HG02588 (cell line): ENCODE results near the gene CEACAM6.
"Not testable (repeated sequence)": the region's sequence is repeated elsewhere in the genome, so short reads cannot be mapped to it uniquely, and the experiment has no call there.

ENCODE experiments used
- ATAC-seq: cut with Tn5 transposase; IDR thresholded peaks from one replicate; pipeline ENCODE4 v1.9.1; 2021; ENCODE audit warnings: mild to moderate bottlenecking, moderate library complexity; ENCODE audit not compliant: unreplicated experiment

The CEACAM6 gene

GRCh38 chr19:41755328-41755913 lies at the start of gene CEACAM6:
TSS of gene CEACAM6 (plus strand) at chr19:41755530. CDS start at chr19:41755639, 109 bp downstream.
- ATAC-seq, result no peak

GRCh38 chr19:41706741-41707501 lies 48.4 kb upstream of the CEACAM6 start:
- no peak for ATAC-seq

GRCh38 chr19:41707502-41707812 lies 47.9 kb upstream of the CEACAM6 start:
- no peak for ATAC-seq

GRCh38 chr19:41707871-41708371 lies 47.4 kb upstream of the CEACAM6 start:
- no peak for ATAC-seq

- no peak for ATAC-seq
Observed at GRCh38 chr19:41708481-41708880, 46.8 kb upstream of the CEACAM6 start, which contains the start of gene CEACAM5. TSS of gene CEACAM5 (plus strand) at chr19:41708626. CDS start at chr19:41708732, 106 bp downstream.

GRCh38 chr19:41709516-41709915 lies 45.8 kb upstream of the CEACAM6 start:
- ATAC-seq, result not testable (repeated sequence)

- ATAC-seq, result no peak
Observed at GRCh38 chr19:41709951-41710645, 45.2 kb upstream of the CEACAM6 start.

GRCh38 chr19:41711376-41712261 lies 43.7 kb upstream of the CEACAM6 start:
- ATAC-seq, result no peak

- ATAC-seq, result no peak
Observed at GRCh38 chr19:41714598-41714997, 40.7 kb upstream of the CEACAM6 start.

- no peak for ATAC-seq
Observed at GRCh38 chr19:41718761-41719160, 36.6 kb upstream of the CEACAM6 start.

GRCh38 chr19:41720103-41720502 lies 35.2 kb upstream of the CEACAM6 start:
- no peak for ATAC-seq

- ATAC-seq, result no peak
Observed at GRCh38 chr19:41726493-41726892, 28.8 kb upstream of the CEACAM6 start.

- no peak for ATAC-seq
Observed at GRCh38 chr19:41734156-41734555, 21.2 kb upstream of the CEACAM6 start.

- no peak for ATAC-seq
Observed at GRCh38 chr19:41734585-41734984, 20.7 kb upstream of the CEACAM6 start.

- no peak for ATAC-seq
Observed at GRCh38 chr19:41735071-41735600, 20.2 kb upstream of the CEACAM6 start.

GRCh38 chr19:41739361-41739760 lies 16.0 kb upstream of the CEACAM6 start:
- ATAC-seq, result no peak

- ATAC-seq, result no peak
Observed at GRCh38 chr19:41740415-41741243, 14.7 kb upstream of the CEACAM6 start.

GRCh38 chr19:41741244-41741554 lies 14.1 kb upstream of the CEACAM6 start:
- no peak for ATAC-seq

- ATAC-seq, result no peak
Observed at GRCh38 chr19:41744850-41745249, 10.5 kb upstream of the CEACAM6 start.

GRCh38 chr19:41745756-41746155 lies 9.6 kb upstream of the CEACAM6 start:
- no peak for ATAC-seq
